CD14-positive monocyte (primary cell): ENCODE results near the gene TES. TPM values are rescaled to one million over a fixed set of nuclear protein-coding genes. Genes with fewer than 3 reads are reported as not detected.

Experiments used
- DNase-seq, 3 donors: peaks; one replicate each; pipeline ENCODE4 v3.0.0-alpha.2; 2011 to 2022
- H2AFZ ChIP-seq: 2 replicates; pipeline ENCODE4 v1.6.0; 2012; ENCODE audit warnings: mild to moderate bottlenecking, low read depth, low read length, inconsistent platforms; ENCODE audit not compliant: insufficient read depth, poor library complexity, severe bottlenecking
- H3K27ac ChIP-seq, 2 donors: 1 replicate in 1 of 2; 2 replicates in 1 of 2; pipeline ENCODE4 v1.5.1; 2012 to 2013; ENCODE audit warnings: low read length in 2 of 2, control low read depth in 1 of 2, inconsistent platforms in 1 of 2, low read depth in 1 of 2, mild to moderate bottlenecking in 1 of 2
- H3K27me3 ChIP-seq, 2 donors: one replicate each; pipeline versions ENCODE4 v1.6.0 to v1.6.1; 2011 to 2013; ENCODE audit warnings: low read length in 2 of 2; ENCODE audit not compliant: control insufficient read depth in 2 of 2, insufficient read depth in 2 of 2
- H3K36me3 ChIP-seq, 2 donors: replicated peaks in 1 of 2; 1 replicate in 1 of 2; 2 replicates in 1 of 2; pipeline versions ENCODE4 v1.5.1 to v1.6.1; 2012 to 2013; ENCODE audit warnings: low read length in 2 of 2, control low read depth in 1 of 2, inconsistent platforms in 1 of 2, mild to moderate bottlenecking in 1 of 2; ENCODE audit not compliant: insufficient read depth in 2 of 2, control insufficient read depth in 1 of 2
- H3K4me1 ChIP-seq, 2 donors: 1 replicate in 1 of 2; 2 replicates in 1 of 2; pipeline versions ENCODE4 v1.5.1 to v1.6.1; 2012 to 2013; ENCODE audit warnings: low read length in 2 of 2, control low read depth in 1 of 2, inconsistent platforms in 1 of 2, mild to moderate bottlenecking in 1 of 2, moderate library complexity in 1 of 2; ENCODE audit not compliant: insufficient read depth in 2 of 2, control insufficient read depth in 1 of 2
- H3K4me2 ChIP-seq: replicated peaks from 2 replicates; pipeline ENCODE3; 2012; ENCODE audit warnings: low read length, moderate library complexity, mild to moderate bottlenecking; ENCODE audit not compliant: poor library complexity, severe bottlenecking; ENCODE audit errors: extremely low read depth
- H3K4me3 ChIP-seq, 3 experiments: fragments of 200-600 bp in 1 of 3; sonication (generic) in 1 of 3; replicated peaks in 1 of 3; 1 replicate in 2 of 3; 2 replicates in 1 of 3; pipeline ENCODE4 v1.5.1; 2011 to 2013; ENCODE audit warnings: low read length in 3 of 3, mild to moderate bottlenecking in 3 of 3, control low read depth in 2 of 3, low read depth in 2 of 3, inconsistent platforms in 1 of 3, moderate library complexity in 1 of 3
- H3K79me2 ChIP-seq: 2 replicates; pipeline ENCODE4 v1.6.0; 2012; ENCODE audit warnings: mild to moderate bottlenecking, control low read depth, inconsistent platforms, low read length, moderate library complexity; ENCODE audit not compliant: insufficient read depth
- H3K9ac ChIP-seq: 2 replicates; pipeline ENCODE4 v1.6.0; 2017; ENCODE audit warnings: low read length, mild to moderate bottlenecking; ENCODE audit not compliant: insufficient read depth, poor library complexity, severe bottlenecking
- H3K9me3 ChIP-seq, 2 donors: replicated peaks in 1 of 2; 1 replicate in 1 of 2; 2 replicates in 1 of 2; pipeline versions ENCODE4 v1.5.1 to v1.6.1; 2012 to 2013; ENCODE audit warnings: low read length in 2 of 2, control low read depth in 1 of 2; ENCODE audit not compliant: control insufficient read depth in 1 of 2, insufficient read depth in 1 of 2
- H4K20me1 ChIP-seq: 2 replicates; pipeline ENCODE4 v1.6.0; 2012; ENCODE audit warnings: mild to moderate bottlenecking, low read length, control low read depth, moderate library complexity; ENCODE audit not compliant: insufficient read depth
- H3K27ac Mint-ChIP-seq, 7 donors: one replicate each; pipeline ENCODE4 v1.8.0; 2020; ENCODE audit warnings: mild to moderate bottlenecking in 7 of 7, mixed read lengths in 7 of 7, moderate library complexity in 6 of 7, inconsistent platforms in 2 of 7
- H3K27me3 Mint-ChIP-seq, 3 donors: one replicate each; pipeline ENCODE4 v1.8.0; 2021 to 2022; ENCODE audit warnings: low read depth in 3 of 3, mild to moderate bottlenecking in 3 of 3, mixed read lengths in 3 of 3, moderate library complexity in 3 of 3, inconsistent platforms in 1 of 3
- H3K36me3 Mint-ChIP-seq, 2 donors: one replicate each; pipeline ENCODE4 v1.8.0; 2020; ENCODE audit warnings: mixed read lengths in 2 of 2, inconsistent platforms in 1 of 2, mild to moderate bottlenecking in 1 of 2
- H3K4me1 Mint-ChIP-seq: one replicate; pipeline ENCODE4 v1.8.0; 2020; ENCODE audit warnings: mild to moderate bottlenecking, mixed read lengths
- H3K4me3 Mint-ChIP-seq, 2 donors: one replicate each; pipeline ENCODE4 v1.8.0; 2020; ENCODE audit warnings: mild to moderate bottlenecking in 2 of 2, mixed read lengths in 2 of 2, moderate library complexity in 1 of 2
- H3K9me3 Mint-ChIP-seq, 7 donors: one replicate each; pipeline ENCODE4 v1.8.0; 2020 to 2022; ENCODE audit warnings: mixed read lengths in 7 of 7, mild to moderate bottlenecking in 6 of 7, moderate library complexity in 6 of 7, inconsistent platforms in 2 of 7
- CTCF ChIP-seq: fragments of 200-600 bp; IDR thresholded peaks from one replicate; pipeline ENCODE4 v1.8.0; 2022; ENCODE audit warnings: antibody characterized with exemption, mild to moderate bottlenecking
- WGBS: methylation state at CpG from one replicate; pipeline ENCODE4 v1.1.5; 2013; ENCODE audit warnings: missing lambda C conversion rate; ENCODE audit not compliant: insufficient coverage; 5-methylcytosine and 5-hydroxymethylcytosine counted together
- intact Hi-C, 2 donors: fragments of 100-400 bp; cut with micrococcal nuclease; formaldehyde crosslinking; loops; one replicate each; pipeline versions ENCODE4 v1.15.0 to v1.15.1; 2023
- polyA plus RNA-seq, 3 donors: library from polyadenylated mRNA; depleted of rRNA in 1 of 3; unstranded in 2 of 3; stranded (reverse) in 1 of 3; fragments of 300-500 nt in 2 of 3; fragments of >200 nt in 1 of 3; fragmentation: Illumina TruSeq in 2 of 3; gene quantifications; 1 replicate in 2 of 3; 2 replicates in 1 of 3; pipeline ENCODE4 v1.2.3, GENCODE V29; 2012 to 2021

The TES gene
- polyA plus RNA-seq, 3 donors: 61.7 to 104 (median 89.0) TPM

- WGBS: 100% methylated on average over 2 of the region's 2 CpGs
- Histone ChIP-seq H4K20me1 (no peaks in the 10 kb centered on the region), H3K4me3 (no peak overlapping the region), H3K9me3 (no peaks in the 10 kb centered on the region), H3K27ac (no peak overlapping the region), H3K36me3 (no peaks in the 10 kb centered on the region), H3K4me2 (no peak overlapping the region), H3K4me1 (no peaks in the 10 kb centered on the region), H3K9ac (no peak overlapping the region), H2AFZ (no peak overlapping the region), H3K79me2 (no peaks in the 10 kb centered on the region), H3K27me3 (no peaks in the 10 kb centered on the region)
- no peaks in the 10 kb centered on the region for H3K27me3 Mint-ChIP-seq
- H3K9me3 Mint-ChIP-seq: peaks cover 0 to 4% (median under 1%) of the 10 kb centered on the region in 7 donors
- no peak for TF ChIP-seq CTCF
- H3K36me3 Mint-ChIP-seq: peaks cover 0 to 2% of the 10 kb centered on the region in 2 donors
- no peak for DNase-seq
- no peak overlapping the region for H3K4me3 Mint-ChIP-seq
- H3K27ac Mint-ChIP-seq: no peak overlapping the region
- intact Hi-C loops: loop anchor here in 1 of 2 donors (5.0 to 10.0 kb wide), 2 partner anchors 61 to 629 kb away; no protein-coding TSS in a partner anchor
- peaks cover 1% of the 10 kb centered on the region for H3K4me1 Mint-ChIP-seq
Measured at GRCh38 chr7:116176226-116176625, 34.1 kb upstream of the TES start.

GRCh38 chr7:116177009-116177408 lies 33.3 kb upstream of the TES start:
- peaks cover 0 to 2% of the 10 kb centered on the region in 2 donors for H3K36me3 Mint-ChIP-seq
- WGBS: 100% methylated on average over 1 of the region's 3 CpGs

More at GRCh38 chr7:116177009-116177408, 33.3 kb upstream of the TES start:
- no peak overlapping the region for H3K4me3 Mint-ChIP-seq
- H3K27me3 ChIP-seq: no peaks in the 10 kb centered on the region
- no peak overlapping the region for H2AFZ ChIP-seq
- DNase-seq: no peak
- H3K36me3 ChIP-seq: no peaks in the 10 kb centered on the region
- intact Hi-C loops: loop anchor here in 1 of 2 donors (5.0 to 10.0 kb wide), 2 partner anchors 60 to 628 kb away; no protein-coding TSS in a partner anchor
- TF ChIP-seq CTCF: no peak
- no peak overlapping the region for H3K4me2 ChIP-seq
- H3K9me3 ChIP-seq: no peaks in the 10 kb centered on the region
- no peak overlapping the region for H3K27ac ChIP-seq
- H4K20me1 ChIP-seq: no peaks in the 10 kb centered on the region
- no peaks in the 10 kb centered on the region for H3K27me3 Mint-ChIP-seq
- no peak overlapping the region for H3K9ac ChIP-seq
- H3K4me3 ChIP-seq: no peak overlapping the region
- H3K4me1 ChIP-seq: no peaks in the 10 kb centered on the region
- H3K27ac Mint-ChIP-seq: no peak overlapping the region
- peaks cover 1% of the 10 kb centered on the region for H3K4me1 Mint-ChIP-seq
- H3K9me3 Mint-ChIP-seq: peaks cover 0 to 4% (median 2%) of the 10 kb centered on the region in 7 donors
- no peaks in the 10 kb centered on the region for H3K79me2 ChIP-seq
